CD4-positive, alpha-beta T cell treated with Interleukin-17A for 4 hours (primary cell): ENCODE measurements around the gene CAPS.
A peak's percentile ranks its signal among the peaks of the same experiment; 100 is the strongest.
"Not testable (repeated sequence)": the region's sequence is repeated elsewhere in the genome, so short reads cannot be mapped to it uniquely, and the experiment has no call there.

Experiments used
- DNase-seq: peaks from one replicate; pipeline ENCODE4 v3.0.0-alpha.2; 2020; ENCODE audit warnings: mixed read lengths

Gene CAPS

DNA sequence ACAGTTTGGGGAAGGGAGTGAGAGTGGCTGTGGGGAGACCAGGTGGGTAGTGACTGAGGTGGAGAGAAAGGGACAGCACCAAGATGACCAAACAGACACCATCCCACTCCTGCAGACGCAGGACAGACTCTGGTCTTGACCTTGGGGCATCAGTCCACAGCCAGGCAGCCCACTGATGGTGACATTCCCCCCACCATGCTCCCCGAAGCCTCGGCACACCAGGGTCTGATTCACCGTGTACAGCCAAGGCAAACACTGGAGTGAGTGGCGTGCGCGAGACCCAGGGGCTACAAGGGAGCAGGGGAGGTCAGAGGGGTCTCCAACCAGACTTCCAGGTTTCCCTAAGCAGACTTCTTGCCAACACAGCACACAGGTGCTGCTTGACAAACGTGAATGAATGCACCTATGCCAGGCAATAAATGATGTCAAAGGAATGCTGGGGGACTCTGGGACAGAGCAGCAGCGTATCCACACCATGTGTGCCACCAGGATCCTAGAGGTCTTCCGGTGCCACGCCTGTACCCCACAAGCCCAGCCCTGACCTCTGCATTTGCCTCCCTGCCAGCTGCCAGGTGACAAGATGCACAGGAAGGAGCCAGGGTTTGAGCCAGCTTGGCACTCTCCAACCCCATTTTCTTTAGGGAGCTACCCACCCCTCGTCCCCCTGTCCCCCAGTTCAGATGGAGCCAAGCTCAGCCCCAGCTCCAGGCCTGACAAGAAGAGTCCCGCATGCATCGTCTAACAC, 45.4 kb downstream of the CAPS start:
- DNase-seq: no peak

- no peak for DNase-seq
Observed at GRCh38 chr19:5960005-5961001, 46.2 kb downstream of the CAPS start.

DNA sequence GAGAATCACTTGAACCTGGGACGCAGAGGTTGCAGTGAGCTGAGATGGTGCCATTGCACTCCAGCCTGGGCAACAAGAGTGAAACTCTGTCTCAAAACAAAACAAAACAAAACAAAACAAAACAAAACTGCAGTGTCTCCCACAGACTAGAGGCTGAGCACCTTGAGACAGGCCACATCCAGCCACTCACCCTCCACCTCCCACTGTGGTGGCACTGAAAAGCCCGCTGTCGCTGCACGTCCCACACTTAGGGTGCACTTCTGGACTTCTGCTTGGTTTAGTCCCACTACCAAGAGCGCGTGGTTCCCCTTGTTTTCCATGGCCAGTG, 47.6 kb downstream of the CAPS start:
- not testable (repeated sequence) for DNase-seq

DNA sequence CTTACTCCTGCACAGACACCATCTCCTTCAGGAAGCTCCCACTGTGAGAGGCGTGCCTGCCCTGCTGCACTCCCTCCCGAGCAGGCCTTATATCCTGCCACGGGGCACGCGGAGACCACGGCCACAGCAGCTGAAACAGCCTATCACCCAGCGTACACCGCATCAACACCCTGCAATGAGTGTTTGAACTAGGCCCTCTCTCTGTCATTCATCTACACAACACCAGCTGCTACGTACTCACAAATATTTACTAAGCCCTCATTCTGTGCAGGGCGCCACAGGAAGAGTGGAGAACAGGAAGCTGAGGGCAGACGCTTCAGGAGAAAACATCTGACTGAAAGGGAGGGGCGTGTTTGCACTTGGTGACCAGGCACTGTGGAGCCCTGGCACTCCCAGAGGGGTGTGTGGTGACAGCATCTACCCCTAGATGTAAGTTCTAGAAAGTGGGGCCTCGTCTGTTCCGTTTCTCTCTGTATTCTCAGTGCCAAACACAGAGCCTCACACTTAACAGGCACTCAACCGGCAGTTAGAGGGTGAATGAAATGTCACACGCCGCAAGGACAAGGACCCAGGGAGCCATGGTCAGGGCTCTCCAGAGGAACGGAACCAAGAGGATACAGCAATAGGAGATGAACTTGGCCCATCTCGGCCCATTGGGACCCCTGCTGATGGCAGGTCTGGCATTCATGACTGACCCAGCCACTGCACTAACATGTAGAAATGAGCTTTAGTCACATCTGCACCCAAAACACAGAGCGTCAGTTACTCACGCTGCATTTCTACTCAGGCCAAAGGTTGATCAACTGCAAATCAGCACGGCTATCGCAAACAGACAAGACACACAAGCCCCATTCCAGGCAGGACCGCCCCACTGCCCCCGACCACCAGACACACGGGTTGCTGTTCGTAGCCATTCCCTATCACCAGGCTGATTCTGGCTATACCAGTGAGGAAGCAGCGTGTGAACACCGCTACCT, 48.2 kb downstream of the CAPS start:
- DNase-seq: peak; percentile 87

DNA sequence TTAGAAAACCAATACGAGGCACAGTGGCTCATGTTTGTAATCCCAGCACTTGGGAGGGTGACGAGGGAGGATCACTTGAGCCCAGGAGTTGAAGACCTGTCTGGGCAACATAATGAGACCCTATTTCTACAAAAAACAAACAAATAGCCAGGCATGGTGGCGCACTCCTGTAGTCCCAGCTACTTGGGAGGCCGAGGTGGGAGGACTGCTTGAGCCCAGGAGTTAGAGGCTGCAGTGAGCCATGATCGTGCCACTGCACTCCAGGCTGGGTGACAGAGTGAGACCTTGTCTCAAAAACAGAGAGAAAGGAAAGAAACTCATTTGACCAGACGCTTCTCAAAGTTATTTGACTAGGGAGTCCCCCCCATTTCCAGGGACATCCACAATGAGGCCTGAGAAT, 49.2 kb downstream of the CAPS start:
- DNase-seq: not testable (repeated sequence)

GRCh38 chr19:5963855-5964254, 49.8 kb downstream of the CAPS start:
- DNase-seq: no peak

DNA sequence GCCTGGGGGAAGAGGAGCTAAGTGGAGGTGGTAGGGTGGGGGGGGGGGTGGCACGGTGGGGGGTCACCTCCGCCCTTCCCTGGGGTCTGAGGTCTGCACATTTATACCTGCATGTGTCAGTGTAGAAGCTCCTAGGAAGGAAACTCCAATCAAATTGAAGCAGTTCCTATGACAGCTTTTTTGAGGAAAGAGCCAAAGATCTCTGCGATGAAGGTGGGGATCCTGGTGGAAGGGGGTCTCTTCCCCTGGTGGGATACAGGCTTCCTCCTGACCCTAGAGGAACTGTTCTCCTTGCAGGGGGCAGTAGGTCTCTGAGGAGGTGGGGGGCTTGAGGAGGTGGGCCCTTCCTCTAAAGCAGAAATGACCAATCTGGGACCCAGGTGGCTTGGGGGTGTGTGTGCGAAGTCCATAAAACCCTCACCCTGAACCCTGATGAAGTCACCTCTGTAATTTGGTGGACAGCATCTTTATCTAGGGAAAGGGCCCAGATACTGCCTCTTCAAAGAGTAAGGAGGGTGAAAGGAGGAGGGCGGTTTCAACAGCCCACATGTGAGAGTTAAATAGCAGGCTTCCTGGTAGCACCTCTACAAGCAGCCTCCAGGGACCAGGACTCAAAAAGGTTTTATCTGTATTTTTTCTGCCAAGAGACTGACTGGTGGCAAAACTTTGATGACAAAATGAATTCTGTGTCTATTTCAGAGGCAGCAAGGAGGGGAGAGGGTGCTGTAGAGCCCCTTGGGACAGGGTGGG, 50.9 kb downstream of the CAPS start:
- DNase-seq: peak; percentile 44
